Measurements from ENCODE around the gene GREB1.
"Not testable (repeated sequence)": the region's sequence is repeated elsewhere in the genome, so short reads cannot be mapped to it uniquely, and the experiment has no call there.

Gene GREB1

GRCh38 chr2:11646530-11646929 is 112.7 kb downstream of the GREB1 start:
- no peak for DNase-seq

GRCh38 chr2:11647834-11648600 is 114.2 kb downstream of the GREB1 start:
- no peak for DNase-seq

GRCh38 chr2:11649093-11649492 is 115.2 kb downstream of the GREB1 start:
- DNase-seq, result no peak

- no peak for DNase-seq
Observed at GRCh38 chr2:11651856-11652548, 118.2 kb downstream of the GREB1 start.

- no peak for DNase-seq
Observed at GRCh38 chr2:11652553-11652952, 118.7 kb downstream of the GREB1 start.

GRCh38 chr2:11655495-11655894 is 121.7 kb downstream of the GREB1 start:
- no peak for DNase-seq

- no peak for DNase-seq
Observed at GRCh38 chr2:11656252-11656651, 122.4 kb downstream of the GREB1 start.

GRCh38 chr2:11656671-11657101 is 122.8 kb downstream of the GREB1 start:
- DNase-seq, result no peak

GRCh38 chr2:11657195-11657594 is 123.3 kb downstream of the GREB1 start:
- DNase-seq, result no peak

- no peak for DNase-seq
Observed at GRCh38 chr2:11657646-11658045, 123.8 kb downstream of the GREB1 start.

- no peak for DNase-seq
Observed at GRCh38 chr2:11658208-11659114, 124.6 kb downstream of the GREB1 start.

GRCh38 chr2:11659115-11659475 is 125.2 kb downstream of the GREB1 start:
- no peak for DNase-seq

- DNase-seq, result no peak
Observed at GRCh38 chr2:11659851-11660250, 126.0 kb downstream of the GREB1 start.

GRCh38 chr2:11660396-11660795 is 126.6 kb downstream of the GREB1 start:
- DNase-seq, result not testable (repeated sequence)

- no peak for DNase-seq
Observed at GRCh38 chr2:11661891-11662435, 128.1 kb downstream of the GREB1 start.

GRCh38 chr2:11662882-11663281 is 129.0 kb downstream of the GREB1 start:
- no peak for DNase-seq

GRCh38 chr2:11663427-11663826 is 129.6 kb downstream of the GREB1 start:
- DNase-seq, result no peak

- DNase-seq, result no peak
Observed at GRCh38 chr2:11665028-11665427, 131.2 kb downstream of the GREB1 start.

GRCh38 chr2:11665510-11666362 is 131.9 kb downstream of the GREB1 start:
- DNase-seq, result no peak

- DNase-seq, result no peak
Observed at GRCh38 chr2:11667194-11667593, 133.3 kb downstream of the GREB1 start.

GRCh38 chr2:11667866-11668637 is 134.2 kb downstream of the GREB1 start:
- DNase-seq, result no peak

Measured in activated CD4-positive, CD25-positive, alpha-beta regulatory T cell treated with anti-CD3 and anti-CD28 coated beads, Interleukin-2, amount 50 U/mL, for 72 hours (primary cell).